Spinal cord (tissue), 10 donors: Measurements from ENCODE around the gene UBE2B. TPM values are rescaled to one million over a fixed set of nuclear protein-coding genes. Genes with fewer than 3 reads are reported as not detected.
"Not testable (repeated sequence)": the region's sequence is repeated elsewhere in the genome, so short reads cannot be mapped to it uniquely, and the experiment has no call there.

ENCODE experiments used
- DNase-seq, 6 donors: peaks; one replicate each; pipeline versions ENCODE4 v3.0.0 to v3.0.0-alpha.2; 2013 to 2015; ENCODE audit warnings: low spot score in 6 of 6, low read depth in 4 of 6
- H3K27ac ChIP-seq: one replicate; pipeline ENCODE4 v1.5.1; 2013; ENCODE audit warnings: low read depth, low read length, control low read depth
- H3K27me3 ChIP-seq: one replicate; pipeline ENCODE4 v1.6.1; 2013; ENCODE audit warnings: low read length; ENCODE audit not compliant: control insufficient read depth, insufficient read depth
- H3K36me3 ChIP-seq: one replicate; pipeline ENCODE4 v1.6.1; 2013; ENCODE audit warnings: low read length; ENCODE audit not compliant: control insufficient read depth, insufficient read depth
- H3K4me1 ChIP-seq: one replicate; pipeline ENCODE4 v1.6.1; 2013; ENCODE audit warnings: low read length; ENCODE audit not compliant: control insufficient read depth, insufficient read depth
- H3K4me3 ChIP-seq: one replicate; pipeline ENCODE4 v1.5.1; 2013; ENCODE audit warnings: low read depth, low read length, control low read depth
- H3K9me3 ChIP-seq: one replicate; pipeline ENCODE4 v1.6.1; 2013; ENCODE audit warnings: low read length; ENCODE audit not compliant: control insufficient read depth, insufficient read depth
- WGBS: methylation state at CpG from one replicate; pipeline ENCODE4 v1.1.5; 2013; ENCODE audit warnings: missing lambda C conversion rate; ENCODE audit not compliant: insufficient coverage; 5-methylcytosine and 5-hydroxymethylcytosine counted together
- long read RNA-seq, 4 donors: transcript quantifications; one replicate each; lab custom pipeline, GENCODE V29; 2026
- polyA plus RNA-seq, 2 donors: library from polyadenylated mRNA; unstranded; fragments of 120-200 nt; gene quantifications; one replicate each; pipeline ENCODE4 v1.2.1, GENCODE V29; 2013; ENCODE audit not compliant: insufficient read length in 2 of 2
- total RNA-seq, 2 donors: library from RNA; depleted of rRNA in 1 of 2; stranded (reverse); fragments of 120-200 nt in 1 of 2; fragments of >200 nt in 1 of 2; gene quantifications; one replicate each; pipeline versions ENCODE4 v1.2.3 to v1.2.4, GENCODE V29; 2013 to 2014
- donor health status: healthy.

UBE2B gene
- total RNA-seq = 10 to 100 TPM; 20.8 to 79.5 TPM
- polyA plus RNA-seq = 100 to 1,000 TPM; 113 to 123 TPM
- long read RNA-seq, donor 1, transcript UBE2B-201 (6 exons, 2,515 nt) = major isoform, 137 of 186 reads
- long read RNA-seq, donor 1, partial matches to known transcripts = 20 of 186 reads
- long read RNA-seq, donor 1, other reads (novel, unspliced or antisense) = 20 of 186 reads
- long read RNA-seq, donor 2, transcript UBE2B-201 (6 exons, 2,515 nt) = major isoform, 20 of 20 reads
- long read RNA-seq, donor 2, partial matches to known transcripts = 0 of 20 reads
- long read RNA-seq, donor 2, other reads (novel, unspliced or antisense) = 0 of 20 reads
- long read RNA-seq, donor 3, transcript UBE2B-201 (6 exons, 2,515 nt) = major isoform, 21 of 24 reads
- long read RNA-seq, donor 3, partial matches to known transcripts = 0 of 24 reads
- long read RNA-seq, donor 3, other reads (novel, unspliced or antisense) = 0 of 24 reads
- long read RNA-seq, donor 4, transcript UBE2B-207 (4 exons, 415 nt) = minor isoform, 8 of 274 reads
- long read RNA-seq, donor 4, transcript UBE2B-201 (6 exons, 2,515 nt) = major isoform, 162 of 274 reads
- long read RNA-seq, donor 4, partial matches to known transcripts = 5 of 274 reads
- long read RNA-seq, donor 4, other reads (novel, unspliced or antisense) = 92 of 274 reads

DNA sequence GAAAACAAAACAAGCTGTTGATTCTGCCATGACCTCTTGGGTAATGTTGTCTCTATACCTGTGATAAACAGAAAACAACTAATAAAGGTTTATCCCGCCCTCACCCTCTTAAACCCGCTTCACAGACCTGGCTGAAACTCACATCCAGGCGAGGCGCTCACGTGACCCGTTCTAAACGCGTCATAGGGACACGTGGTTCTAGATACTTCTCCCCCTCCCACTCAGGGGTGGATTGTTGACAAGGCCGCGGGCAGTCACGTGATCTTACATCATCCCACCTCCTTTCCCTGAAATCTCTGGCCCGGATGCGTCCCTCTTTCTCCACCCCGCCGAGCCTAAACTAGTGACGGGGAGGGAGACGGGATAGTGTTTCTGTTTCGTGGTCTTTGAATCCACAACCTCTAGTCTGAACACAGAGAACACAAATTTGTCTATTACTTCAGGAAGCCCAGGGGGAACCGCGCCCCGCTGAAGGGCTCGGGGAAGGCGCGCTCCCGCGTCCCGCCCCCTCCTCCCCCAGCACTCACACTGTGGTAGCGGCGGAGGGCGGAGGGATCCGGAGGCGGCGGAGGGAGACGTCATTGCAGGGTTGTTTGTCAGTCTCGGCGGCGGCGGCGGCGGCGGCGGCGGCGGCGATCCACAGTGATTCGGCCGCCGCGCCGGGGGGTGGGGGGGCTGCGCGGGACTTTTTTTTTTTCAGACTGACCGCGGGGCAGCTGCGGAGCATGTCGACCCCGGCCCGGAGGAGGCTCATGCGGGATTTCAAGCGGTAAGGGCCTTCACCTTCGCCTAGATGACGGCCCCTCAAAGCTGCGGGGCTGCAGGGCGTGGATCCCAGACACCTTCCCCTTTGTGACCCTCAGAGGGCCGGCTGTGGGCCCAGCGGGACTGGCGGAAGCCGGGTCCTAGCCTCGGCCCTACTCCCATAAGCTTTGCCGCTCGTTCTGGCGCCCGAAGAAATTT is at the start of gene UBE2B:
UBE2B (plus strand) TSS at position 699 of the 963 bp plus-strand sequence; CDS start at position 726, 27 bp downstream.
- Histone ChIP-seq H3K36me3 (peaks cover 4% of the 10 kb centered on the region), H3K9me3 (no peaks in the 10 kb centered on the region), H3K4me3 (peak within 1 kb of the TSS; percentile 68), H3K4me1 (peaks cover 15% of the 10 kb centered on the region), H3K27ac (peak within 1 kb of the TSS; percentile 98), H3K27me3 (no peaks in the 10 kb centered on the region)
- DNase-seq = peak; percentile 97 to 100 (median 98)
- 0% methylated on average over 53 of the region's 74 CpGs for WGBS

DNA sequence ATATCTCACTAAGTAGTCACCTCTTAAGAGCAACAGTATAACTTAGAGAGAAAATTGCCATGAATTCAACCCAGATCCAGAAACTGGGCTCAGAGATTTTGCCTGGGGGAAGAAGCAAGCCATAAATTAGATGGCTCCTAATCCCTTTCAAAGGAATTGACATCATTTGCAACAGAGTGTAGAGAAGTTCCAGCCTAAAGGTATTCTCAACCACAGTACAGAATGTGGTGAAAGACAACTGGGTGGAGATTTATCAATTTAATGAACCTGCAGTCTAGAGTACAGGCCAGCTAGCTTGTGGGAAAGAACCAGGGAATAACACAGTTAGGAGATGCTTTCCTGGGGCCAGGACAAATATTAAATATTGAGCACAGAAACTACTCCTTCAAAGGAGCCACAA is 44.0 kb upstream of the UBE2B start:
- H3K4me3 ChIP-seq = no peak overlapping the region
- H3K4me1 ChIP-seq = no peaks in the 10 kb centered on the region
- H3K9me3 ChIP-seq = peaks cover 3% of the 10 kb centered on the region
- H3K27ac ChIP-seq = no peak overlapping the region
- DNase-seq = no peak
- no peaks in the 10 kb centered on the region for H3K27me3 ChIP-seq
- H3K36me3 ChIP-seq = no peaks in the 10 kb centered on the region

DNA sequence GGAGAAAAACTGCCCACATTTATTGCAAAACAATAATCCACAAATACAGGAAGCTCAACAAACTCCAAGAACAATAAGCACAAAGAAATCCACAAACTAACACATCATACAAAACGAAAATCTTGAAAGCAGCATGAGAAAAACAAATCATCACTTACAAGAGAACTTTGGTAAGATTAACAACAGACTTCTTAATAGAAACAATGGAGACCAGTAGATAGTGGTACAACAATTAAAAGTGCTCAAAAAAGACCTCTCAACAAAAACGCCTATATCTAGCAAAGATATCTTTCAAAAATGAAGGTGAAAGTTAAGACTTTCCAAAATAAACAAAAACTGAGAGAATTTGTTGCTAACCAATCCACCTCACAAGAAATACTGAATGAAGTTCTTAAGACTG is 42.8 kb upstream of the UBE2B start:
- no peaks in the 10 kb centered on the region for H3K4me1 ChIP-seq
- no peaks in the 10 kb centered on the region for H3K36me3 ChIP-seq
- H3K27ac ChIP-seq = no peak overlapping the region
- no CpG with 5 or more reads among the region's 2 CpGs for WGBS
- no peak for DNase-seq
- peaks cover 3% of the 10 kb centered on the region for H3K9me3 ChIP-seq
- H3K27me3 ChIP-seq = no peaks in the 10 kb centered on the region
- H3K4me3 ChIP-seq = no peak overlapping the region

DNA sequence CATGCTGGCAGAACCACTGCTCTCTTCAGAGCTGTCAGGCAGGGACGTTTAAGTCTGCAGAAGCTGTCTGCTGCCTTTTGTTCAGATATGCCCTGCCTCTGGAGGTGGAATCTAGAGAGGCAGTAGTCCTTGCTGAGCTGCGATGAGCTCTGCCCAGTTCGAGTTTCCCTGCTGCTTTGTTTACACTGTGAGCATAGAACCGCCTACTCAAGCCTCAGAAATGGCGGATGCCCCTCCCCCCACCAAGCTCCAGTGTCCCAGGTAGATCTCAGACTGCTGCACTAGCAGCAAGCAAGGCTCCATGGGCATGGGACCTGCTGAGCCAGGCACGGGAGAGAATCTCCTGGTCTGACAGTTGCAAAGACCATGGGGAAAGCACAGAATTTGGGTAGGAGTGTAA is 34.5 kb upstream of the UBE2B start:
- 93% methylated on average over 6 of the region's 6 CpGs for WGBS

DNA sequence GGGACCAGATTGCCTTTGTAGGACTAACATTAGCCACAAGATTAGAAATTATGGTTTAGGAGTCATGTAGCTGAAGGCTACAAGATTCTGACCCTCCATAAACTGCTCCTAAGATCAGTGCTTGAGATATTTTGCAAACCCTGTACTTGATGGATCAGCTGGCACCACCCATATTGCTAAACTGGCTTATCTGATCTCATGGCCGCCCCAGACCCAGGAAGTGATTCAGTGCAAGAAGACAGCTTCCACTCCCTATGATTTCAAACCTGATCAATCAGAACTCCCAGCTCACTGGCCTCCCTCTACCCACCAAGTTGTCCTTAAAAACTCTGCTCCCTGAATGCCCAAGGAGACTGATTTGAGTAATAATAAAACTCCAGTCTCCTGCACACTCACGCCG is 27.9 kb upstream of the UBE2B start:
- not testable (repeated sequence) for H3K36me3 ChIP-seq, DNase-seq, H3K4me3 ChIP-seq, H3K27ac ChIP-seq, H3K27me3 ChIP-seq, H3K9me3 ChIP-seq, H3K4me1 ChIP-seq
- 100% methylated on average over 2 of the region's 3 CpGs for WGBS

More for the DNA sequence above, 34.5 kb upstream of the UBE2B start:
- H3K4me3 ChIP-seq, H3K27ac ChIP-seq, H3K4me1 ChIP-seq, DNase-seq, H3K36me3 ChIP-seq, H3K9me3 ChIP-seq, H3K27me3 ChIP-seq: not testable (repeated sequence)

DNA sequence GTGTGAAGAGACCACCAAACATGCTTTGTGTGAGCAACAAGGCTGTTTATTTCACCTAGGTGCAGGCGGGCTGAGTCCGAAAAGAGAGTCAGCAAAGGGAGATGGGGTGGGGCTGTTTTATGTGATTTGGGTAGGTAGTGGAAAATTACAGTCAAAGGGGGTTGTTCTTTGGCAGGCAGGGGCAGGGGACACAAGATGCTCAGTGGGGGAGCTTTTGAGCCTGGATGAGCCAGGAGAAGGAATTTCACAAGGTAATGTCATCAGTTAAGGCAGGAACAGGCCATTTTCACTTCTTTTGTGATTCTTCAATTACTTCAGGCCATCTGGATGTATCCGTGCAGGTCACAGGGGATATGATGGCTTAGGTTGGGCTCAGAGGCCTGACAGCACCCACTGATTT is 25.9 kb upstream of the UBE2B start:
- H3K4me3 ChIP-seq, H3K4me1 ChIP-seq, H3K27me3 ChIP-seq, H3K27ac ChIP-seq, DNase-seq, H3K36me3 ChIP-seq, H3K9me3 ChIP-seq: not testable (repeated sequence)
- 95% methylated on average over 2 of the region's 3 CpGs for WGBS

DNA sequence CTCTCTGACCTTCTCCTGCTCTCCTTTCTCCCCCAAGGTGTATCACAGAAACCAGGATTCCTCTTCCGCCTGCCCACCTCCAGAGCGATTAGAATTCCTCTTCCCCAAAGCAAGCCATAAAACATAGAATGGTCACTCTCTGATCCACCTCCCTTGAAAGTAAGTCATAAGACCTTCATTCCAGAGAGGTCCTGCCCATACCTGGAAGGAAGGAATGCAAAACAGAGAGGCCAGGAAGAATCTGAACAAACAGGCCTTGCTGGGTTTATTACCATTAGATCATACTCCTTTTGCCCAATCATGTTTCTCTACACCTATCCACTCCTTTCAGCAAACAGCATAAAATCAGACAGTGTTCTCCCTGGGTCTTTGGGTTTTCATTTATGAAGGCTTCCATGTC is 25.4 kb upstream of the UBE2B start:
- Histone ChIP-seq H3K4me3 (no peak overlapping the region), H3K27ac (no peak overlapping the region), H3K4me1 (no peaks in the 10 kb centered on the region), H3K36me3 (peaks cover 7% of the 10 kb centered on the region), H3K27me3 (no peaks in the 10 kb centered on the region), H3K9me3 (no peaks in the 10 kb centered on the region)
- WGBS = 93% methylated on average over 2 of the region's 2 CpGs
- no peak for DNase-seq

DNA sequence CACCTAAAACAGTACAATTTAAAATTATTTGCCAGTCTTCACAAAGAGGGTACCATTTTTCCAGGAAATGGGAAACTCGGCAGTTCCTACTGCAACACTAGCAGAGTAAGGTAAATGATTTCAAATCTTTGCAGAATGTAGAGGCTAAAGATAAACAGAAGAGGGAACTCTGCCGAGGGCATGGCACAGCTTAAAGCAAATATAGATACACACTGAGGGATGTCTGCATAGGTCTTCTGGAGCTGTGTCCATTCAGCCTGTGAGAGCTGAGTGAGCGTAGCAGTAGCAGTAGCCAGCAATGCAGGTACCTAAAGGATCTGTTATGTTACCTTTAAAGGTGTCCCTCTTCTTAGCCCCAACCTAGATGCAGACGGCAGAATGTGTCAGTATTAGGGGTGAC is 21.9 kb upstream of the UBE2B start:
- H3K27me3 ChIP-seq = no peaks in the 10 kb centered on the region
- no peaks in the 10 kb centered on the region for H3K4me1 ChIP-seq
- H3K27ac ChIP-seq = no peak overlapping the region
- WGBS = 100% methylated on average over 2 of the region's 4 CpGs
- H3K4me3 ChIP-seq = no peak overlapping the region
- DNase-seq = no peak
- H3K36me3 ChIP-seq = peaks cover 7% of the 10 kb centered on the region
- H3K9me3 ChIP-seq = no peaks in the 10 kb centered on the region

DNA sequence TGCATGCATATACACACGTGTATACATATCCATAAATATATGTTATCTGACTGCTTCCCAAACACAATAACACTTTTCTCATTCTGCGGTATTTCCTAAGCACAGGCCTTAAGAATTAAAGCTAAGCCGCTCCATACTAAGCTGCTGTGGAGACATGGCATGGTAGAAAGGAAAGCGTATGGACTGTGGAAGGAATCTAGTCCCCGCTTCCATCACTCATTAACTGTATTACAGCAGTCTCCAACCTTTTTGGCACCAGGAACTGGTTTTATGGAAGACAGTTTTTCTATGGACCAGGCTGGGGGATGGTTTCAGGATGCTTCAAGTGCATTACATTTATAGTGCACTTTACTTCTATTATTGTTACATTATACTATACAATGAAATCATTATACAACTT is 15.7 kb upstream of the UBE2B start:
- H3K4me3 ChIP-seq = no peak overlapping the region
- H3K27me3 ChIP-seq = no peaks in the 10 kb centered on the region
- no peaks in the 10 kb centered on the region for H3K36me3 ChIP-seq
- H3K9me3 ChIP-seq = no peaks in the 10 kb centered on the region
- H3K27ac ChIP-seq = no peak overlapping the region
- DNase-seq = no peak
- H3K4me1 ChIP-seq = no peaks in the 10 kb centered on the region
- WGBS = 80% methylated on average over 1 of the region's 5 CpGs
